BLaER1 treated with 17β-estradiol and CSF1 and Interleukin-3, amounts not matched to agents 10 nM and 100 nM (cell line): ENCODE measurements around the gene FGB.

Experiments used
- H3K27ac ChIP-seq, 11 experiments: shearing (Covaris generic); formaldehyde crosslinking; 2 replicates each; pipeline ENCODE4 v1.8.1; 2022
- H3K27me3 ChIP-seq, 11 experiments: shearing (Covaris generic); formaldehyde crosslinking; 2 replicates each; pipeline ENCODE4 v1.8.1; 2022
- H3K36me3 ChIP-seq, 11 experiments: shearing (Covaris generic); formaldehyde crosslinking; 2 replicates each; pipeline ENCODE4 v1.8.1; 2022
- H3K4me1 ChIP-seq, 10 experiments: shearing (Covaris generic); formaldehyde crosslinking; 2 replicates each; pipeline ENCODE4 v1.8.1; 2022
- H3K4me2 ChIP-seq, 11 experiments: shearing (Covaris generic); formaldehyde crosslinking; 2 replicates each; pipeline ENCODE4 v1.8.1; 2022
- H3K4me3 ChIP-seq, 10 experiments: shearing (Covaris generic); formaldehyde crosslinking; 2 replicates each; pipeline ENCODE4 v1.8.1; 2022
- H3K9ac ChIP-seq, 11 experiments: shearing (Covaris generic); formaldehyde crosslinking; 2 replicates each; pipeline ENCODE4 v1.8.1; 2022
- H3K9me3 ChIP-seq, 11 experiments: shearing (Covaris generic); formaldehyde crosslinking; replicated peaks in 1 of 11; 2 replicates each; pipeline ENCODE4 v1.8.1; 2022
- H4K20me1 ChIP-seq, 11 experiments: shearing (Covaris generic); formaldehyde crosslinking; 2 replicates each; pipeline ENCODE4 v1.8.1; 2022
- Cebpa-rat ChIP-seq, 11 experiments: shearing (Covaris generic); IDR thresholded peaks; 2 replicates each; pipeline ENCODE4 v1.8.1; 2022

The FGB gene

GRCh38 chr4:154529728-154530519 lies 32.9 kb upstream of the FGB start:
- peaks cover 0 to 18% (median 11%) of the 10 kb centered on the region in 10 experiments; a peak in 15 of 20 replicates for H3K4me1 ChIP-seq
- H4K20me1 ChIP-seq: no peaks in the 10 kb centered on the region

GRCh38 chr4:154534296-154534695 lies 28.5 kb upstream of the FGB start:
- H3K9me3 ChIP-seq: no peaks in the 10 kb centered on the region
- H4K20me1 ChIP-seq: peaks cover 0 to 6% (median 0%) of the 10 kb centered on the region in 11 experiments; a peak in 1 of 22 replicates
- no peak for TF ChIP-seq Cebpa-rat (IDR thresholded peaks at IDR 0.05)
- no peak overlapping the region for H3K9ac ChIP-seq
- H3K4me2 ChIP-seq: no peak overlapping the region
- H3K4me3 ChIP-seq: no peak overlapping the region
- H3K36me3 ChIP-seq: peaks cover 36 to 50% (median 44%) of the 10 kb centered on the region in 11 experiments
- H3K4me1 ChIP-seq: no peaks in the 10 kb centered on the region
- H3K27me3 ChIP-seq: no peaks in the 10 kb centered on the region
- no peak overlapping the region for H3K27ac ChIP-seq

More at GRCh38 chr4:154529728-154530519, 32.9 kb upstream of the FGB start:
- H3K27ac ChIP-seq: no peak overlapping the region
- no peaks in the 10 kb centered on the region for H3K9me3 ChIP-seq
- no peak overlapping the region for H3K4me2 ChIP-seq
- no peak overlapping the region for H3K4me3 ChIP-seq
- peaks cover 0 to 7% (median 2%) of the 10 kb centered on the region in 11 experiments; a peak in 8 of 22 replicates for H3K36me3 ChIP-seq
- TF ChIP-seq Cebpa-rat (IDR thresholded peaks at IDR 0.05): no peak
- H3K9ac ChIP-seq: no peak overlapping the region
- no peaks in the 10 kb centered on the region for H3K27me3 ChIP-seq

GRCh38 chr4:154542271-154542879 lies 20.4 kb upstream of the FGB start:
- peaks cover 0 to 19% (median 0%) of the 10 kb centered on the region in 11 experiments; a peak in 8 of 22 replicates for H4K20me1 ChIP-seq
- no peak overlapping the region for H3K4me3 ChIP-seq
- no peak overlapping the region for H3K4me2 ChIP-seq
- H3K4me1 ChIP-seq: no peaks in the 10 kb centered on the region
- no peaks in the 10 kb centered on the region for H3K27me3 ChIP-seq
- no peak for TF ChIP-seq Cebpa-rat (IDR thresholded peaks at IDR 0.05)
- H3K27ac ChIP-seq: no peak overlapping the region
- H3K9me3 ChIP-seq: peaks cover 0 to 9% (median 4%) of the 10 kb centered on the region in 11 experiments; a peak in 4 of 22 replicates
- H3K9ac ChIP-seq: no peak overlapping the region
- H3K36me3 ChIP-seq: peaks cover 92 to 100% (median 100%) of the 10 kb centered on the region in 11 experiments

- Histone ChIP-seq H3K9ac (no peak overlapping the region), H3K36me3 (peaks cover 70 to 81% (median 74%) of the 10 kb centered on the region in 11 experiments), H4K20me1 (peaks cover 6 to 35% (median 18%) of the 10 kb centered on the region in 11 experiments; a peak in 13 of 22 replicates), H3K27ac (no peak overlapping the region), H3K9me3 (peaks cover 0 to 9% (median 4%) of the 10 kb centered on the region in 11 experiments; a peak in 4 of 22 replicates), H3K27me3 (no peaks in the 10 kb centered on the region), H3K4me1 (peaks cover 14 to 18% (median 16%) of the 10 kb centered on the region in 10 experiments), H3K4me2 (no peak overlapping the region), H3K4me3 (no peak overlapping the region)
- no peak for TF ChIP-seq Cebpa-rat (IDR thresholded peaks at IDR 0.05)
Measured at GRCh38 chr4:154545689-154546088, 17.1 kb upstream of the FGB start.

GRCh38 chr4:154549894-154550790 lies 12.7 kb upstream of the FGB start, which contains the start of gene PLRG1:
Gene PLRG1 (minus strand): TSS chr4:154550400. CDS start chr4:154550308, 92 bp downstream.
- H3K9me3 ChIP-seq: no peaks in the 10 kb centered on the region
- H3K36me3 ChIP-seq: peaks cover 28 to 37% (median 31%) of the 10 kb centered on the region in 11 experiments
- peak within 1 kb of the TSS; percentile 77 to 89 (median 83) for H3K9ac ChIP-seq
- H3K4me2 ChIP-seq: peak within 1 kb of the TSS; percentile 85 to 95 (median 92)
- H3K4me3 ChIP-seq: peak within 1 kb of the TSS; percentile 76 to 98 (median 86)
- TF ChIP-seq Cebpa-rat (IDR thresholded peaks at IDR 0.05): peak in 6 of 11 experiments; percentile 25 to 77 (median 56); a peak in 10 of 22 replicates
- H3K4me1 ChIP-seq: peaks cover 19 to 22% (median 20%) of the 10 kb centered on the region in 10 experiments
- peak within 1 kb of the TSS; percentile 72 to 85 (median 79) for H3K27ac ChIP-seq
- no peaks in the 10 kb centered on the region for H3K27me3 ChIP-seq
- peaks cover 6 to 35% (median 18%) of the 10 kb centered on the region in 11 experiments; a peak in 12 of 22 replicates for H4K20me1 ChIP-seq

- Histone ChIP-seq H3K4me3 (no peak overlapping the region), H3K27ac (no peak overlapping the region), H4K20me1 (peaks cover 6 to 28% (median 15%) of the 10 kb centered on the region in 11 experiments; a peak in 10 of 22 replicates), H3K4me2 (no peak overlapping the region), H3K27me3 (no peaks in the 10 kb centered on the region), H3K9ac (no peak overlapping the region), H3K9me3 (peaks cover 0 to 8% (median 0%) of the 10 kb centered on the region in 11 experiments; a peak in 8 of 22 replicates), H3K36me3 (peaks cover 8 to 17% (median 12%) of the 10 kb centered on the region in 11 experiments; a peak in 21 of 22 replicates), H3K4me1 (peaks cover 19 to 22% (median 20%) of the 10 kb centered on the region in 10 experiments)
- TF ChIP-seq Cebpa-rat (IDR thresholded peaks at IDR 0.05): no peak
Measured at GRCh38 chr4:154551872-154552686, 10.7 kb upstream of the FGB start.

- H4K20me1 ChIP-seq: no peaks in the 10 kb centered on the region
Measured at GRCh38 chr4:154559141-154559493, 3.7 kb upstream of the FGB start.

More at GRCh38 chr4:154559141-154559493, 3.7 kb upstream of the FGB start:
- Histone ChIP-seq H3K27me3 (no peaks in the 10 kb centered on the region), H3K27ac (no peak overlapping the region), H3K36me3 (no peaks in the 10 kb centered on the region), H3K9ac (no peak overlapping the region), H3K4me3 (no peak overlapping the region), H3K9me3 (peaks cover 0 to 15% (median 0%) of the 10 kb centered on the region in 11 experiments; a peak in 9 of 22 replicates), H3K4me1 (no peaks in the 10 kb centered on the region), H3K4me2 (no peak overlapping the region)
- no peak for TF ChIP-seq Cebpa-rat (IDR thresholded peaks at IDR 0.05)
